ENCODE results near the gene NCS1.
"Not testable (repeated sequence)": the region's sequence is repeated elsewhere in the genome, so short reads cannot be mapped to it uniquely, and the experiment has no call there.

NCS1 gene

GRCh38 chr9:130246126-130246525 is 73.9 kb downstream of the NCS1 start:
- H3K4me3 Mint-ChIP-seq = no peak overlapping the region
- no peaks in the 10 kb centered on the region for H3K9me3 Mint-ChIP-seq
- peaks cover 8% of the 10 kb centered on the region for H3K4me1 Mint-ChIP-seq
- ATAC-seq = no peak
- no peak for DNase-seq
- H3K27me3 Mint-ChIP-seq = peaks cover 14% of the 10 kb centered on the region
- H3K36me3 Mint-ChIP-seq (ENCODE audit: low read depth) = no peaks in the 10 kb centered on the region
- H3K27ac Mint-ChIP-seq = no peak overlapping the region

DNA sequence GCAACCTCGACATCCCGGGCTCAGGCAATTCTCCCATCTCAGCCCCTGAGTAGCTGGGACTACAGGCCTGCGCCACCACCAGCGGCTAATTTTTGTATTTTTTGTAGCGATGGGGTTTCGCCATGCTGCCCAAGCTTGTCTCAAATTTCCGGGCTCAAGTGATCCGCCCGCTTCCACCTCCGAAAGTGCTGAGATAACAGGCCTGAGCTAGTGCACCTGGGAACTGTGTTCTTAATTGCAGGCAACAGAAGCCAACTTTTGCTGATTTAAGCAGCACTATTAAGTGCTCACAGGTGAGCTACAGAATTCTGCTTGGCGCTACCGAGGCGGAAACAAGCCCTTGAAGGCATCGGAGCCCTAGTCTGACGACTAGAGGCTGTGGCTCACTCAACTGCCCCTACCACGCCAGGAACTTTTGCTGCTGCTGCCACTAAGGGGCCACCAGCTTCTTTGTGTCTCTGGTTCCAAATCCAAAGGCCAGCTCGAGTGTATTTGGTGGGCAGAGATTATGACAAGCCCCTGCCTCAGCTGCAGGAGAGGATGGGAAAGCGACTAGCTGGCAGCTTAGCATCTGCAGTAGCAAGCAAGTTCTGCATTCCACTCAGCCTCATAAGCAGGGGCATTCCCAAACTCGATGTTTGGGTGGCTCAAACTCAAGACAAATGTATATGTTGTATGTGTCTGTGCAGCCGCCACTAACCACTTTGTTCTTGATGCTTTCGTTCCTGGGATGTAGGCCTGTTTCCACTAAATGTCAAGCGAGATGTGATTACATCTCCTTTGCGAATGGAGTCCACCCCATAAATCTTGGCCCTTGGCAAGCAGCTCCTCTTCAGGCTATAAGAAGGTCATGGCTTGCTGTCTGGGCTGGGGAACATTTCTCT is 82.8 kb downstream of the NCS1 start:
- ATAC-seq (no peak), DNase-seq (no peak)
- peaks cover 34% of the 10 kb centered on the region for H3K27me3 Mint-ChIP-seq
- H3K27ac Mint-ChIP-seq = no peak overlapping the region
- H3K4me3 Mint-ChIP-seq = no peak overlapping the region
- H3K4me1 Mint-ChIP-seq = no peaks in the 10 kb centered on the region
- no peaks in the 10 kb centered on the region for H3K9me3 Mint-ChIP-seq
- no peaks in the 10 kb centered on the region for H3K36me3 Mint-ChIP-seq (ENCODE audit: low read depth)

GRCh38 chr9:130255631-130256134 is 83.5 kb downstream of the NCS1 start:
- no peak for ATAC-seq
- Mint-ChIP-seq H3K9me3 (no peaks in the 10 kb centered on the region), H3K4me1 (no peaks in the 10 kb centered on the region), H3K27ac (no peak overlapping the region), H3K4me3 (no peak overlapping the region), H3K27me3 (peaks cover 37% of the 10 kb centered on the region), H3K36me3 (ENCODE audit: low read depth) (no peaks in the 10 kb centered on the region)
- DNase-seq = no peak

GRCh38 chr9:130256644-130257043 is 84.4 kb downstream of the NCS1 start:
- Mint-ChIP-seq H3K9me3 (no peaks in the 10 kb centered on the region), H3K4me1 (no peaks in the 10 kb centered on the region), H3K27me3 (peaks cover 39% of the 10 kb centered on the region), H3K27ac (no peak overlapping the region), H3K4me3 (no peak overlapping the region), H3K36me3 (ENCODE audit: low read depth) (no peaks in the 10 kb centered on the region)
- no peak for ATAC-seq
- DNase-seq = no peak

DNA sequence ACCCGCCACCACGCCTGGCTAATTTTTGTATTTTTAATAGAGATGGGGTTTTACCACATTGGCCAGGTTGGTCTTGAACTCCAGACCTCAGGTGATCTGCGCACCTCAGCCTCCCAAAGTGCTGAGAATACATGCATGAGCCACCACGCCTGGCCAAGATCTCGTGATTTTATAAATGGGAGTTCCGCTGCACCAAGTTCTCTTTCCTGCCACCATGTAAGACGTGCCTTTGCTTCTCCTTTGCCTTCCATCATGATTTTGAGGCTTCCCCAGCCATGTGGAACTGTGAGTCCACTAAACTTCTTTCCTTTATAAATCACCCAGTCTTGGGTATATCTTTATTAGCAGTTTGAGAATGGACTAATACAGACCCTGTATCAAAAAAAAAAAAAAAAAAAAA is 85.9 kb downstream of the NCS1 start:
- not testable (repeated sequence) for H3K4me1 Mint-ChIP-seq; H3K4me3 Mint-ChIP-seq; H3K36me3 Mint-ChIP-seq (ENCODE audit: low read depth); H3K27ac Mint-ChIP-seq; H3K9me3 Mint-ChIP-seq; ATAC-seq; DNase-seq
- H3K27me3 Mint-ChIP-seq = peaks cover 42% of the 10 kb centered on the region

- no peaks in the 10 kb centered on the region for H3K36me3 Mint-ChIP-seq (ENCODE audit: low read depth)
- DNase-seq = no peak
- no peak overlapping the region for H3K27ac Mint-ChIP-seq
- no peak overlapping the region for H3K4me3 Mint-ChIP-seq
- H3K4me1 Mint-ChIP-seq = no peaks in the 10 kb centered on the region
- peaks cover 50% of the 10 kb centered on the region for H3K27me3 Mint-ChIP-seq
- ATAC-seq = no peak
- H3K9me3 Mint-ChIP-seq = no peaks in the 10 kb centered on the region
Observed at GRCh38 chr9:130259044-130259443, 86.8 kb downstream of the NCS1 start.

DNA sequence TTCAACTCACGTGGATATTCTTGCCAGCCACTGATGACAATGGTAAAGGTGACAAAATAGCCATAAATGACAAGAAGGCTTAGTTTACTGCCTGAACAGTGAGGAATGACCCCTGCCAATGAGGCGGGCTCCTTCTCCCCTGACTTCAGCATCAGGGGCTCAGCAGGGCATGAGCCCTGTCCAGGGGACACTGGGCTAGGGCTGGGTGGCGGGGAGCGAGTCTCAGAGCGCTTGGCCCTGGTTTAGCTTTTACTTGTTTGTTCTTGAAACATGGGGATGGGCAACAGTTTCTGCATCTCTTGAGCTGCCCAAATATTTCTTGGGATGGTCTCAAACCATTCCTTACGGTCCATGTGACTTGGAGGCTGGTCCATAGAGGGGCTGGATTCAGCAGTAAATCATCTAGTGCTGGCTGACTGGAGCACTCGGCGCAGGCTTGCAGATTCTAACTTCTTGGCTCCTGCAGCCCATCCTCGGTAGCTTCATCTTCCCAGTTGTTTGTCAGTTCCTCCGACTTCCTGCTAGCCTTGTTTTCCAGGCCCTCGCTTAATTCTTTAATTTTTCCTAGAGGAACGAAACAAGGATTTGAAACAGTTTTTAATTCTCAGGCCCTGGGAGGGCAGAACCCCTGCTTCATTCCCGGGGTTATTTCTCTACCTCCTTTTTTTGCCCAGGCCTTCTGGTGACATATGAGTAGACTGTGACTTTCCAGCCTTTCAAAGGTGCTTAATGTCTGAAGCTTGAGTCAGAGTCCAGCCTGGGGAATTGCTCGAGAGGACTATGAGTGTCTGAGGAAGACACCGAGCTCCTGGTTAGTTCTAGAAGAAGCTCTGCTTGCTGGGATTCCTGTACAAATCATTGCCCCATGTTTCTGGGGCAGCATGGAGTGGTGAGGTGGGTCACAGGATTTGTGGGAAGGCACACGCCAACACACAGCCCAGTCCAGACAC is 88.9 kb downstream of the NCS1 start:
- DNase-seq (no peak), ATAC-seq (no peak)
- Mint-ChIP-seq H3K27me3 (peaks cover 62% of the 10 kb centered on the region), H3K4me3 (no peak overlapping the region), H3K36me3 (ENCODE audit: low read depth) (no peaks in the 10 kb centered on the region), H3K9me3 (no peaks in the 10 kb centered on the region), H3K4me1 (no peaks in the 10 kb centered on the region), H3K27ac (no peak overlapping the region)

- no peak for ATAC-seq
- H3K27ac Mint-ChIP-seq = no peak overlapping the region
- no peak overlapping the region for H3K4me3 Mint-ChIP-seq
- no peaks in the 10 kb centered on the region for H3K9me3 Mint-ChIP-seq
- H3K36me3 Mint-ChIP-seq (ENCODE audit: low read depth) = no peaks in the 10 kb centered on the region
- H3K4me1 Mint-ChIP-seq = no peaks in the 10 kb centered on the region
- no peak for DNase-seq
- H3K27me3 Mint-ChIP-seq = peaks cover 71% of the 10 kb centered on the region
Observed at GRCh38 chr9:130262061-130262745, 90.0 kb downstream of the NCS1 start.

DNA sequence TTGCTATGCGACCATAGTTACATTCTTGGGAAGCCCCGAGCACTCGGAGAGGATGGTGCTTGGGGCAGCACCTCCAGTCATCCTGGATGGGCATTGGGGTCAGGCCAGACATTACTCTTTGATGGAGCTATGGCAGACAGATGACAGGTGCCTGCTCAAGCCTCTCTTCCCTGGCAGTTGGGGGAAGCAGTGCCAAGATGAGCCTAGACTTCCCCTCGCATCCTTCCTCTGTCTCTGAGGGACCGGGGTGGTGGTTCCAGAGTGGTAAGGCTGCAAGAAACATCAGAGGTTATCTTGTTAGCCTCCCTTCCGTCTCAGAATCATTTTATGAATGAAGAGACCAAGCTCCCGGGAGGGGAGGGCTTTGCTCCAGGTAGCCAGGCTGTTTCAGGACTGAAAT is 90.6 kb downstream of the NCS1 start:
- no peaks in the 10 kb centered on the region for H3K36me3 Mint-ChIP-seq (ENCODE audit: low read depth)
- DNase-seq (no peak), ATAC-seq (no peak)
- H3K4me1 Mint-ChIP-seq = no peaks in the 10 kb centered on the region
- H3K4me3 Mint-ChIP-seq = no peak overlapping the region
- no peak overlapping the region for H3K27ac Mint-ChIP-seq
- H3K27me3 Mint-ChIP-seq = peaks cover 76% of the 10 kb centered on the region
- H3K9me3 Mint-ChIP-seq = no peaks in the 10 kb centered on the region

DNA sequence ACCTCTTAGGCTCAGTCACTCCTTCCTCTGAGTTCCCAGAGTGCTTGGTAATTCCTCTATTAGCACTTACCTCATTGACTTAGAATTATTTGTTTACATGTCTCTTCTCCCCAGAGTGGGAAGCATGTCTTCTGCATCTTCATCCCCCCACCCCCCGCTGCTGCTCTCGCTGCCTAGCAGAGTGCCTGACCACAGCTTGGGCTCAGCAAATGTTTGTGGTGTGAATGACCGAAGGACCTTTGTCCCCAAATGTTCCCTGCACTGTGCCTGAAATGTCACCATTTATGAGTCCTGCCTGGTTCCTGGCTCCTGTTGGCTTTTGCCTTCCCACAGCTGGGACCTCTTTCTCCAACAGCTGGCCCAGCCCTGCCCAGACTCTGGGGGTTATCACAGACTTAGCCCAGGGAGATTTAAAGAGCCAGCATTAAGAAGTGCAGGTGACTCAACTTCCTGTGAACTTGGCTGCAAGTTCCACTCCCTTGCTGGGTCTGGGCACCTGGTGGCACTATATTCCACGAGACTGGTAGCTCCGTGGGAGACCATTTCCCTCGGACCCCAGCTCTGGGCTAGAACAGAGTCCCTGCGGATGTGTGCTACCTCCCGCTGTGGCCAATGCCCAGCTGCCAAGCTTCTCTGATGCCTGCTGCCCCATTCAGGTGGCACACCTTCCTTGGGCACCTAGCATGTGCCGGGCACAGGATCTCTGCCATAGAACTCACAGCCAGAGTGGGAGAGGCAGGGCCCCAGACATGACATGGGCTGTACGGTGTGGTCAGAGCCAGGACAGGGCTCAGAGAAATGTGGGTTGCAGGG is 91.6 kb downstream of the NCS1 start:
- Mint-ChIP-seq H3K4me3 (no peak overlapping the region), H3K4me1 (no peaks in the 10 kb centered on the region), H3K27ac (no peak overlapping the region), H3K36me3 (ENCODE audit: low read depth) (no peaks in the 10 kb centered on the region), H3K27me3 (peaks cover 79% of the 10 kb centered on the region), H3K9me3 (no peaks in the 10 kb centered on the region)
- no peak for DNase-seq
- peak; percentile 38 for ATAC-seq

DNA sequence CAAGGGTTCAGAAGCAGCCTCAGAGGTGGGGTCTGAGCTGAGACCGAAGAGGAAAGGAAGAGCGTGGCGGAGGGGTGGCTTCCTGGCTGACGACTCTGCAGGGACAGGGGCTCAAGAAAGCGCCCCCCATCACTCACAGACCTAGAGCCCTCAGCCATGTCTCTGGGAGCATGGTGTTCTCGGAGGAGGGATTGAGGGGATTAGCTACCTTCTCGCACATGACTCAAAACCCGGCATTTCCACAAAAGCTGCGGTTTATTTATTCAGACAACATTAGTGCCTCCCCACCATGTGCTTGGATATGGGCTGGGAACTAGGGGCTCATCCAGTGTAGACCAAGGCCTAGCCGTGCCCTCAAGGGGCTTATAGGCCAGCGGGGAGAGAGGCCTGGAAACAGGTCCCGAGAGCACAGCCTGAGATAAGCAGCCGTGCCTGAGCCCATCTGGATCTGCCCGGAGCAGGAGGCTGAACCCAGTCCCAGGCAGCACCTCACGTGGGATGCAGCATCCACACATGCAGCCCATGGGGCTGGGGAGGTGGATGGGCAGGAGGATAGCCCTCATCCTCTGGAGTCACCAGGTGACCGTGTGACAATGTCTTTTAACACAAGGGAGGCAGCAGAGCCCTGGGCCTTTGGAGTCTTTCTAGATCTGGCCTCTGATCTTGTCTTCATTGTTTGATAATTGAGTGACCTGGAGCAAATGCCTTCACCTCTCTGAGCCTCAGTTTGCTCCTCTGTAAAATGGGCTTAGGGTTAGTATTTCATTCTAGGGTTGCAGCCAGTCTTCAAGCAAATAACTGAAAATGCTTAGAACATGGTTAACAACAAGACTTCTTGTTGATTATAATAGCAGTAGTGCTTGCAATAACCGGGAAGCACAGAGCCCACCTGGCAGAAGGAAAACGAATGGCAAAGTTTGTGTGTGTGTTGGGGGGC is 92.5 kb downstream of the NCS1 start:
- peaks cover 70% of the 10 kb centered on the region for H3K27me3 Mint-ChIP-seq
- no peaks in the 10 kb centered on the region for H3K4me1 Mint-ChIP-seq
- H3K27ac Mint-ChIP-seq = no peak overlapping the region
- H3K9me3 Mint-ChIP-seq = no peaks in the 10 kb centered on the region
- no peak for ATAC-seq
- H3K4me3 Mint-ChIP-seq = no peak overlapping the region
- DNase-seq = no peak
- H3K36me3 Mint-ChIP-seq (ENCODE audit: low read depth) = no peaks in the 10 kb centered on the region

- no peak within 1 kb of the TSS for H3K4me3 Mint-ChIP-seq
- ATAC-seq (peak; percentile 17), DNase-seq (no peak)
Observed at GRCh38 chr9:130265431-130266235, 93.4 kb downstream of the NCS1 start, which contains the start of gene HMCN2. TSS of gene HMCN2 (plus strand) at chr9:130265760. CDS start at chr9:130265879, 119 bp downstream.

More at GRCh38 chr9:130265431-130266235, 93.4 kb downstream of the NCS1 start, which contains the start of gene HMCN2:
- no peaks in the 10 kb centered on the region for H3K4me1 Mint-ChIP-seq
- no peak within 1 kb of the TSS for H3K27ac Mint-ChIP-seq
- no peaks in the 10 kb centered on the region for H3K9me3 Mint-ChIP-seq
- no peaks in the 10 kb centered on the region for H3K36me3 Mint-ChIP-seq (ENCODE audit: low read depth)
- peaks cover 62% of the 10 kb centered on the region for H3K27me3 Mint-ChIP-seq
